ENCODE results near the gene MRGPRX4.

GRCh38 chr11:18140145-18140544 is 32.5 kb upstream of the MRGPRX4 start:
- TF ChIP-seq POLR2A (IDR thresholded peaks at IDR 0.05) (no peak), CTCF (IDR thresholded peaks at IDR 0.05) (no peak)

Data from uterus (tissue), 2 donors.